IMR-90 (cell line): ENCODE measurements around the gene ANKRD35. TPM values are rescaled to one million over a fixed set of nuclear protein-coding genes. Genes with fewer than 3 reads are reported as not detected.

Experiments used
- ATAC-seq: fragments of 200-7000 bp; cut with Tn5 transposase; 2 replicates; pipeline ENCODE4 v1.9.1; 2020; ENCODE audit warnings: low read depth, mild to moderate bottlenecking, moderate library complexity
- BruUV-seq: library from RNA; stranded (reverse); fragments of 400-500 nt; replicated peaks from 2 replicates; lab custom pipeline; 2021; lab: Mats Ljungman, UMichigan
- CTCF ChIA-PET: fragments of 300-600 bp; formaldehyde crosslinking; extraction: SDS; loops from one replicate; lab custom pipeline; 2021; ENCODE audit warnings: antibody characterized with exemption; lab: Yijun Ruan, JAX
- POLR2A ChIA-PET: fragments of 300-600 bp; sonication (Branson Sonifier 250); formaldehyde crosslinking; loops from one replicate; lab custom pipeline; 2022; ENCODE audit warnings: antibody characterized with exemption; ENCODE audit not compliant: unreplicated experiment; lab: Charles Lee
- DNase-seq: peaks from one replicate; pipeline ENCODE4 v3.0.0; 2013
- H2AFZ ChIP-seq: replicated peaks from 2 replicates; pipeline ENCODE3; 2013; ENCODE audit warnings: low read length, mild to moderate bottlenecking; ENCODE audit not compliant: poor library complexity
- H2AK5ac ChIP-seq: 2 replicates; pipeline ENCODE4 v1.6.1; 2013; ENCODE audit warnings: low read depth, low read length, inconsistent platforms
- H2AK9ac ChIP-seq: replicated peaks from 2 replicates; pipeline ENCODE3; 2013; ENCODE audit warnings: mild to moderate bottlenecking, low read depth, low read length, moderate library complexity; ENCODE audit not compliant: poor library complexity
- H2BK120ac ChIP-seq: 2 replicates; pipeline ENCODE4 v1.6.1; 2013; ENCODE audit warnings: low read depth, low read length, inconsistent platforms
- H2BK15ac ChIP-seq: 3 replicates; pipeline ENCODE4 v1.6.1; 2013; ENCODE audit warnings: low read depth, low read length, inconsistent platforms
- H2BK20ac ChIP-seq: 2 replicates; pipeline ENCODE4 v1.6.1; 2013; ENCODE audit warnings: low read depth, mild to moderate bottlenecking, inconsistent platforms, low read length, moderate library complexity
- H2BK5ac ChIP-seq: 2 replicates; pipeline ENCODE4 v1.6.1; 2013; ENCODE audit warnings: mild to moderate bottlenecking, low read depth, low read length, inconsistent platforms; ENCODE audit not compliant: poor library complexity, severe bottlenecking
- H3K14ac ChIP-seq: replicated peaks from 2 replicates; pipeline ENCODE4 v1.6.1; 2013; ENCODE audit warnings: low read depth, low read length, inconsistent platforms
- H3K18ac ChIP-seq: 2 replicates; pipeline ENCODE4 v1.6.1; 2013; ENCODE audit warnings: low read depth, low read length, control low read depth
- H3K23ac ChIP-seq: 2 replicates; pipeline ENCODE4 v1.6.1; 2013; ENCODE audit warnings: low read depth, low read length, inconsistent platforms
- H3K27ac ChIP-seq: 2 replicates; pipeline ENCODE4 v1.5.1; 2013; ENCODE audit warnings: mild to moderate bottlenecking, control low read depth, low read length; ENCODE audit not compliant: insufficient read depth
- H3K27me3 ChIP-seq: 2 replicates; pipeline ENCODE4 v1.6.1; 2013; ENCODE audit warnings: low read length; ENCODE audit not compliant: control insufficient read depth, insufficient read depth
- H3K36me3 ChIP-seq: 2 replicates; pipeline ENCODE4 v1.6.1; 2013; ENCODE audit warnings: low read length, mixed read lengths; ENCODE audit not compliant: control insufficient read depth, insufficient read depth
- H3K4ac ChIP-seq: 2 replicates; pipeline ENCODE4 v1.6.1; 2013; ENCODE audit warnings: low read depth, low read length, inconsistent platforms
- H3K4me1 ChIP-seq: 2 replicates; pipeline ENCODE4 v1.6.1; 2013; ENCODE audit warnings: low read length, mixed read lengths; ENCODE audit not compliant: control insufficient read depth, insufficient read depth
- H3K4me2 ChIP-seq: 2 replicates; pipeline ENCODE4 v1.6.1; 2013; ENCODE audit warnings: low read depth, mild to moderate bottlenecking, control low read depth, low read length, moderate library complexity
- H3K4me3 ChIP-seq: 2 replicates; pipeline ENCODE4 v1.5.1; 2013; ENCODE audit warnings: low read depth, mild to moderate bottlenecking, control low read depth, low read length, moderate library complexity; ENCODE audit not compliant: insufficient read depth
- H3K56ac ChIP-seq: 2 replicates; pipeline ENCODE4 v1.6.1; 2013; ENCODE audit warnings: low read length, inconsistent platforms; ENCODE audit not compliant: insufficient read depth; ENCODE audit errors: extremely low read depth
- H3K79me1 ChIP-seq, 2 experiments: 2 replicates each; pipeline ENCODE4 v1.6.1; 2013; ENCODE audit warnings: low read length in 2 of 2, inconsistent platforms in 1 of 2, low read depth in 1 of 2
- H3K9ac ChIP-seq: 2 replicates; pipeline ENCODE4 v1.6.1; 2013; ENCODE audit warnings: low read depth, low read length, control low read depth
- H3K9me1 ChIP-seq: 2 replicates; pipeline ENCODE4 v1.6.1; 2013; ENCODE audit warnings: low read length, inconsistent platforms; ENCODE audit not compliant: insufficient read depth
- H3K9me3 ChIP-seq: 2 replicates; pipeline ENCODE4 v1.6.1; 2013; ENCODE audit warnings: low read length; ENCODE audit not compliant: control insufficient read depth, insufficient read depth
- H4K20me1 ChIP-seq: 2 replicates; pipeline ENCODE4 v1.6.1; 2013; ENCODE audit warnings: low read length, inconsistent platforms; ENCODE audit not compliant: insufficient read depth
- H4K5ac ChIP-seq: 2 replicates; pipeline ENCODE4 v1.6.1; 2013; ENCODE audit warnings: mild to moderate bottlenecking, low read depth, low read length, control low read depth
- H4K8ac ChIP-seq, 2 experiments: 2 replicates each; pipeline ENCODE4 v1.6.1; 2013; ENCODE audit warnings: low read depth in 2 of 2, low read length in 2 of 2, control low read depth in 1 of 2, inconsistent platforms in 1 of 2
- H4K91ac ChIP-seq: 2 replicates; pipeline ENCODE4 v1.6.1; 2013; ENCODE audit warnings: low read depth, low read length, inconsistent platforms; ENCODE audit not compliant: insufficient read depth
- CEBPB ChIP-seq: IDR thresholded peaks from 2 replicates; pipeline ENCODE4 v1.6.1; 2012; ENCODE audit warnings: low read depth, low read length, improper control_type of control experiment
- CHD1 ChIP-seq: IDR thresholded peaks from 2 replicates; pipeline ENCODE4 v1.6.1; 2012; ENCODE audit warnings: low read depth, low read length, improper control_type of control experiment
- CTCF ChIP-seq: conservative IDR thresholded peaks from 2 replicates; pipeline ENCODE4 v1.5.1; 2012; ENCODE audit warnings: mild to moderate bottlenecking, low read depth, low read length, improper control_type of control experiment
- ELK1 ChIP-seq: fragments of 150-350 bp; IDR thresholded peaks from 2 replicates; pipeline ENCODE4 v1.6.1; 2016; ENCODE audit warnings: low read depth, mild to moderate bottlenecking, low read length, moderate library complexity, borderline replicate concordance
- FOS ChIP-seq: fragments of 150-350 bp; IDR thresholded peaks from 2 replicates; pipeline ENCODE4 v1.6.1; 2016; ENCODE audit warnings: low read depth, low read length
- MAFK ChIP-seq: IDR thresholded peaks from 2 replicates; pipeline ENCODE4 v1.6.1; 2012; ENCODE audit warnings: low read depth, low read length, improper control_type of control experiment
- MAZ ChIP-seq: IDR thresholded peaks from 2 replicates; pipeline ENCODE4 v1.6.1; 2012; ENCODE audit warnings: low read depth, mild to moderate bottlenecking, low read length, improper control_type of control experiment, moderate library complexity, borderline replicate concordance
- MXI1 ChIP-seq: IDR thresholded peaks from 2 replicates; pipeline ENCODE4 v1.6.1; 2012; ENCODE audit warnings: low read depth, mild to moderate bottlenecking, low read length, moderate library complexity, borderline replicate concordance
- NFE2L2 ChIP-seq: fragments of 150-350 bp; IDR thresholded peaks from 2 replicates; pipeline ENCODE4 v1.6.1; 2016; ENCODE audit warnings: low read depth, mild to moderate bottlenecking, low read length
- POLR2A ChIP-seq: IDR thresholded peaks from 2 replicates; pipeline ENCODE4 v1.6.1; 2012; ENCODE audit warnings: mild to moderate bottlenecking, low read depth, low read length
- RAD21 ChIP-seq: IDR thresholded peaks from 2 replicates; pipeline ENCODE4 v1.6.1; 2012; ENCODE audit warnings: low read length, improper control_type of control experiment
- RCOR1 ChIP-seq: IDR thresholded peaks from 2 replicates; pipeline ENCODE4 v1.6.1; 2012; ENCODE audit warnings: mild to moderate bottlenecking, low read length, improper control_type of control experiment; ENCODE audit not compliant: insufficient replicate concordance
- RFX5 ChIP-seq: IDR thresholded peaks from 2 replicates; pipeline ENCODE4 v1.8.0; 2012; ENCODE audit warnings: low read depth, mild to moderate bottlenecking, low read length, moderate library complexity
- USF2 ChIP-seq: fragments of 150-350 bp; IDR thresholded peaks from 2 replicates; pipeline ENCODE4 v1.6.1; 2017; ENCODE audit warnings: mild to moderate bottlenecking, antibody characterized with exemption, low read length, low read depth
- WGBS, 2 experiments: methylation state at CpG; one replicate each; pipeline versions ENCODE4 v1.1.5 to v1.1.7; 2013; ENCODE audit warnings: missing lambda C conversion rate in 2 of 2; ENCODE audit not compliant: insufficient read length in 1 of 2; ENCODE audit errors: extremely low coverage in 2 of 2; 5-methylcytosine and 5-hydroxymethylcytosine counted together
- dilution Hi-C: fragments of 300-500 bp; cut with HindIII; formaldehyde crosslinking; loops from one replicate; pipeline ENCODE4 v1.14.3; 2018; ENCODE audit warnings: low sequenced_read_pairs; ENCODE audit not compliant: unreplicated experiment
- in situ Hi-C: fragments of 300-500 bp; cut with MboI; formaldehyde crosslinking; loops from 3 replicates; pipeline ENCODE4 v1.14.3; 2019; ENCODE audit warnings: low sequenced_read_pairs, inconsistent platforms, mixed read lengths
- intact Hi-C: fragments of 100-400 bp; cut with micrococcal nuclease; formaldehyde crosslinking; loops from 2 replicates; pipeline ENCODE4 v1.10.0; 2022
- polyA plus RNA-seq, 3 experiments: library from polyadenylated mRNA; depleted of rRNA; stranded (reverse); fragments of >200 nt; gene quantifications; 2 replicates each; pipeline ENCODE4 v1.2.3, GENCODE V29; 2012; ENCODE audit warnings: low replicate concordance in 1 of 3
- total RNA-seq: library from RNA; depleted of rRNA; stranded (reverse); fragments of >200 nt; gene quantifications from 2 replicates; pipeline ENCODE4 v1.2.3, GENCODE V29; 2012

ANKRD35 gene
- total and polyA plus RNA-seq, 2 of the 4 experiments (the other 2 are of a cell fraction), result 0.90 to 2.4 TPM

GRCh38 chr1:145826030-145826429 lies 59.6 kb downstream of the ANKRD35 start:
- Histone ChIP-seq H2BK20ac (no peak overlapping the region), H2AK9ac (no peak overlapping the region), H3K4me3 (no peak overlapping the region), H3K56ac (no peak overlapping the region), H3K4me1 (0 out of 2 replicates have a peak, but pooled peaks cover 2% of the 10 kb centered on the region), H2AK5ac (no peak overlapping the region), H4K5ac (no peak overlapping the region), H3K9ac (no peak overlapping the region), H3K9me1 (peaks cover 6% of the 10 kb centered on the region), H3K27ac (no peak overlapping the region), H4K20me1 (no peaks in the 10 kb centered on the region), H2AFZ (no peak overlapping the region), H3K23ac (peak overlapping the region; percentile 6; the same call in 1 of the 2 replicates), H2BK120ac (no peak overlapping the region), H3K9me3 (no peaks in the 10 kb centered on the region), H2BK5ac (no peak overlapping the region), H4K91ac (no peak overlapping the region), H3K27me3 (no peaks in the 10 kb centered on the region), H3K79me1 (peaks cover 28 to 51% of the 10 kb centered on the region in 2 experiments), H3K36me3 (peaks cover 26% of the 10 kb centered on the region), H3K4ac (no peak overlapping the region), H3K18ac (no peak overlapping the region), H2BK15ac (no peak overlapping the region), H3K14ac (no peak overlapping the region), H3K4me2 (peak overlapping the region; percentile 44; the same call in 1 of the 2 replicates), H4K8ac (no peak overlapping the region)
- DNase-seq, result no peak
- in situ Hi-C loops, result no loop called here
- ChIA-PET POLR2A (interaction anchor here (0.7 kb wide), 1 partner anchor 9 kb away, joined by 3 read pairs; no protein-coding TSS in a partner anchor), CTCF (interaction anchor here (1.6 kb wide), 1 partner anchor 13 kb away, joined by 3 read pairs; no protein-coding TSS in a partner anchor)
- no TSS peak for BruUV-seq
- dilution Hi-C loops, result no loop called here
- no CpG with 5 or more reads among the region's 2 CpGs for WGBS, 2 experiments
- ATAC-seq, result no peak
- TF ChIP-seq FOS, result no peak
- TF ChIP-seq CHD1, result no peak
- TF ChIP-seq CTCF, result no peak
- no peak for TF ChIP-seq RAD21
- no peak for TF ChIP-seq USF2
- no peak for TF ChIP-seq RFX5
- TF ChIP-seq POLR2A, result no peak
- no peak for TF ChIP-seq RCOR1
- no peak for TF ChIP-seq MAFK
- TF ChIP-seq ELK1, result no peak
- TF ChIP-seq MAZ, result no peak
- TF ChIP-seq CEBPB, result no peak
- TF ChIP-seq NFE2L2, result no peak
- no peak for TF ChIP-seq MXI1
- intact Hi-C loops, result loop anchor here (10.0 kb wide), 1 partner anchor 101 kb away; no protein-coding TSS in a partner anchor
